ENCODE results near the gene MOXD1.
"Not testable (repeated sequence)": the region's sequence is repeated elsewhere in the genome, so short reads cannot be mapped to it uniquely, and the experiment has no call there.

MOXD1 gene

GRCh38 chr6:132362442-132363185, 38.7 kb downstream of the MOXD1 start:
- peak; percentile 28 for FAIRE-seq
- no peak for DNase-seq (ENCODE audit: insufficient read length, low spot score)
- TF ChIP-seq POLR2AphosphoS5 (IDR thresholded peaks at IDR 0.05; ENCODE audit: low read depth, low read length) (no peak), TAF1 (IDR thresholded peaks at IDR 0.05; ENCODE audit: low read depth, low read length) (no peak)

GRCh38 chr6:132361101-132361500, 40.2 kb downstream of the MOXD1 start:
- FAIRE-seq (no peak), DNase-seq (ENCODE audit: insufficient read length, low spot score) (no peak)
- TF ChIP-seq PAX5 (IDR thresholded peaks at IDR 0.05; ENCODE audit: insufficient read depth, low read length, severe bottlenecking) (no peak), POLR2A (IDR thresholded peaks at IDR 0.05; ENCODE audit: low read depth, low read length) (no peak), POLR2AphosphoS5 (IDR thresholded peaks at IDR 0.05; ENCODE audit: low read depth, low read length) (no peak), TAF1 (IDR thresholded peaks at IDR 0.05; ENCODE audit: low read depth, low read length) (no peak), POU2F2 (IDR thresholded peaks at IDR 0.05; ENCODE audit: low read depth, low read length) (no peak), SPI1 (IDR thresholded peaks at IDR 0.05; ENCODE audit: low read depth, low read length) (no peak)

GRCh38 chr6:132359886-132360285, 41.4 kb downstream of the MOXD1 start:
- no peak for FAIRE-seq
- DNase-seq (ENCODE audit: insufficient read length, low spot score) = no peak
- TF ChIP-seq PAX5 (IDR thresholded peaks at IDR 0.05; ENCODE audit: insufficient read depth, low read length, severe bottlenecking) (no peak), POLR2AphosphoS5 (IDR thresholded peaks at IDR 0.05; ENCODE audit: low read depth, low read length) (no peak), SPI1 (IDR thresholded peaks at IDR 0.05; ENCODE audit: low read depth, low read length) (no peak), POU2F2 (IDR thresholded peaks at IDR 0.05; ENCODE audit: low read depth, low read length) (no peak), TAF1 (IDR thresholded peaks at IDR 0.05; ENCODE audit: low read depth, low read length) (no peak), POLR2A (IDR thresholded peaks at IDR 0.05; ENCODE audit: low read depth, low read length) (no peak)

DNA sequence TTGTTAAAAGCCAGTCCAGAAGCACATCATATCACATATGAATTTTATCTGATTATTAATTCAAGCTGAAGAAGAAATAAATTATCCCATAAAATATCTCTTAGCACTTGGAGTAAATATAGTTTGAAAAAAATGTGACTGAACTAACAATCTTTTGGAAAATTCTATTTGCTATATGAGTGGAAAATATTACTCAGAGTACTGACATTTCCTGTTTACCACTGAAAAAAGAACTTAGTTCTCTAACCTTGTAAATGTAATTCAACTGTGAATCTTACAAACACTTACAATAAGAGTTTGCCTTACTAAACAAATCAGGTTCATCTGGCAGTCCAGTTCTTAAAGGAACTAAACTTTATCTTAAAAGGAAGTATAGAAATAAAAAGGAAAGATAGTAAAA, 44.2 kb downstream of the MOXD1 start:
- no peak for TF ChIP-seq SPI1 (IDR thresholded peaks at IDR 0.05; ENCODE audit: low read depth, low read length)
- no peak for TF ChIP-seq POLR2AphosphoS5 (IDR thresholded peaks at IDR 0.05; ENCODE audit: low read depth, low read length)
- no peak for TF ChIP-seq PAX5 (IDR thresholded peaks at IDR 0.05; ENCODE audit: insufficient read depth, low read length, severe bottlenecking)
- TF ChIP-seq POU2F2 (IDR thresholded peaks at IDR 0.05; ENCODE audit: low read depth, low read length) = no peak
- TF ChIP-seq TAF1 (IDR thresholded peaks at IDR 0.05; ENCODE audit: low read depth, low read length) = no peak
- TF ChIP-seq POLR2A (IDR thresholded peaks at IDR 0.05; ENCODE audit: low read depth, low read length) = no peak
- DNase-seq (ENCODE audit: insufficient read length, low spot score) = no peak
- FAIRE-seq = no peak

- FAIRE-seq = peak; percentile 68
- TF ChIP-seq POLR2AphosphoS5 (IDR thresholded peaks at IDR 0.05; ENCODE audit: low read depth, low read length) (no peak), SPI1 (IDR thresholded peaks at IDR 0.05; ENCODE audit: low read depth, low read length) (peak; percentile 47; the same call in 1 of the 2 replicates)
- no peak for DNase-seq (ENCODE audit: insufficient read length, low spot score)
Measured at GRCh38 chr6:132354517-132355167, 46.6 kb downstream of the MOXD1 start.

DNA sequence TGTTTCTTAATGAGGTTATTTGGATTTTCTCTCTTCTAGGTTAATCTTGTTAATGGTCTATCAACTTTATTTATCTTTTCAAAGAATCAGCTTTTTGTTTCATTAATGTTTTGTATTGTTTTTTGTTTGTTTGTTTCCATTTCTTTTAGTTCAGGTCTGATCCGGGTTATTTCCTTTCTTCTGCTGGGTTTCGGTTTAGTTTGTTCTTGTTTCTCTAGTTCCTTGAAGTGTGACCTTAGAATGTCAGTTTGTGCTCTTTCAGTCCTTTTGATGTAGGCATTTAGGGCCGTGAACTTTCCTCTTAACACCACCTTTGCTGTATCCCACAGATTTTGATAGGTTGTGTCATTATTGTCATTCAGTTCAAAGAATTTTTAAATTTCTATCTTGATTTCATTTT, 49.3 kb downstream of the MOXD1 start:
- not testable (repeated sequence) for FAIRE-seq; DNase-seq (ENCODE audit: insufficient read length, low spot score)

GRCh38 chr6:132348231-132348630, 53.0 kb downstream of the MOXD1 start:
- FAIRE-seq (no peak), DNase-seq (ENCODE audit: insufficient read length, low spot score) (no peak)
- no peak for TF ChIP-seq SPI1 (IDR thresholded peaks at IDR 0.05; ENCODE audit: low read depth, low read length)
- TF ChIP-seq POLR2A (IDR thresholded peaks at IDR 0.05; ENCODE audit: low read depth, low read length) = no peak
- TF ChIP-seq PAX5 (IDR thresholded peaks at IDR 0.05; ENCODE audit: insufficient read depth, low read length, severe bottlenecking) = no peak
- no peak for TF ChIP-seq TAF1 (IDR thresholded peaks at IDR 0.05; ENCODE audit: low read depth, low read length)
- no peak for TF ChIP-seq POU2F2 (IDR thresholded peaks at IDR 0.05; ENCODE audit: low read depth, low read length)
- no peak for TF ChIP-seq POLR2AphosphoS5 (IDR thresholded peaks at IDR 0.05; ENCODE audit: low read depth, low read length)

- FAIRE-seq (no peak), DNase-seq (ENCODE audit: insufficient read length, low spot score) (no peak)
- TF ChIP-seq SPI1 (IDR thresholded peaks at IDR 0.05; ENCODE audit: low read depth, low read length) (no peak), TAF1 (IDR thresholded peaks at IDR 0.05; ENCODE audit: low read depth, low read length) (no peak), PAX5 (IDR thresholded peaks at IDR 0.05; ENCODE audit: insufficient read depth, low read length, severe bottlenecking) (no peak), POLR2AphosphoS5 (IDR thresholded peaks at IDR 0.05; ENCODE audit: low read depth, low read length) (no peak), POLR2A (IDR thresholded peaks at IDR 0.05; ENCODE audit: low read depth, low read length) (no peak), POU2F2 (IDR thresholded peaks at IDR 0.05; ENCODE audit: low read depth, low read length) (no peak)
Measured at GRCh38 chr6:132344811-132345210, 56.5 kb downstream of the MOXD1 start.

- TF ChIP-seq SPI1 (IDR thresholded peaks at IDR 0.05; ENCODE audit: low read depth, low read length) = no peak
- TF ChIP-seq PAX5 (IDR thresholded peaks at IDR 0.05; ENCODE audit: insufficient read depth, low read length, severe bottlenecking) = no peak
- TF ChIP-seq POU2F2 (IDR thresholded peaks at IDR 0.05; ENCODE audit: low read depth, low read length) = no peak
- no peak for TF ChIP-seq POLR2A (IDR thresholded peaks at IDR 0.05; ENCODE audit: low read depth, low read length)
- TF ChIP-seq POLR2AphosphoS5 (IDR thresholded peaks at IDR 0.05; ENCODE audit: low read depth, low read length) = no peak
- no peak for TF ChIP-seq TAF1 (IDR thresholded peaks at IDR 0.05; ENCODE audit: low read depth, low read length)
- DNase-seq (ENCODE audit: insufficient read length, low spot score) = no peak
- FAIRE-seq = no peak
Measured at GRCh38 chr6:132341646-132342045, 59.6 kb downstream of the MOXD1 start.

GRCh38 chr6:132334521-132334885, 66.8 kb downstream of the MOXD1 start:
- no peak for FAIRE-seq
- TF ChIP-seq POLR2A (IDR thresholded peaks at IDR 0.05; ENCODE audit: low read depth, low read length) (no peak), SPI1 (IDR thresholded peaks at IDR 0.05; ENCODE audit: low read depth, low read length) (no peak), PAX5 (IDR thresholded peaks at IDR 0.05; ENCODE audit: insufficient read depth, low read length, severe bottlenecking) (no peak), POU2F2 (IDR thresholded peaks at IDR 0.05; ENCODE audit: low read depth, low read length) (no peak), POLR2AphosphoS5 (IDR thresholded peaks at IDR 0.05; ENCODE audit: low read depth, low read length) (no peak), TAF1 (IDR thresholded peaks at IDR 0.05; ENCODE audit: low read depth, low read length) (no peak)

More at GRCh38 chr6:132334521-132334885, 66.8 kb downstream of the MOXD1 start:
- no peak for DNase-seq (ENCODE audit: insufficient read length, low spot score)
